K562 (cell line): ENCODE measurements around the gene CNPY4. TPM values are rescaled to one million over a fixed set of nuclear protein-coding genes. Genes with fewer than 3 reads are reported as not detected.

Experiments
- BRD9 ChIP-seq: fragments of 450-650 bp; IDR thresholded peaks from 2 replicates; pipeline ENCODE4 v1.6.1; 2018; ENCODE audit warnings: low read depth; ENCODE audit not compliant: partially characterized antibody
- CHD2 ChIP-seq: IDR thresholded peaks from 2 replicates; pipeline ENCODE4 v1.6.1; 2011; ENCODE audit warnings: low read depth, low read length
- E4F1 ChIP-seq: fragments of 250-450 bp; sonication (Bioruptor Pico); IDR thresholded peaks from 2 replicates; pipeline ENCODE4 v1.5.0; 2021; ENCODE audit warnings: mild to moderate bottlenecking, borderline replicate concordance
- IRF9 ChIP-seq: fragments of 450-650 bp; IDR thresholded peaks from 2 replicates; pipeline ENCODE4 v1.6.1; 2016; ENCODE audit warnings: missing biosample characterization, missing genetic modification characterization
- KDM5B ChIP-seq: fragments of 200-600 bp; sonication (generic); IDR thresholded peaks from 2 replicates; pipeline ENCODE4 v1.6.1; 2012; ENCODE audit warnings: low read depth, mild to moderate bottlenecking, moderate library complexity, low read length, control low read depth, inconsistent platforms; ENCODE audit not compliant: insufficient replicate concordance
- NFATC3 ChIP-seq: fragments of 450-650 bp; IDR thresholded peaks from 2 replicates; pipeline ENCODE4 v1.6.1; 2017; ENCODE audit warnings: mild to moderate bottlenecking
- NFE2L1 ChIP-seq: fragments of 450-650 bp; IDR thresholded peaks from 2 replicates; pipeline ENCODE4 v1.6.1; 2016; ENCODE audit warnings: missing genetic modification characterization, low read depth, mild to moderate bottlenecking, missing compliant biosample characterization, moderate library complexity, borderline replicate concordance
- PCBP1 ChIP-seq: fragments of 200-400 bp; formaldehyde crosslinking; IDR thresholded peaks from 2 replicates; pipeline ENCODE4 v1.6.1; 2018; ENCODE audit warnings: mild to moderate bottlenecking, low read depth, low read length; ENCODE audit not compliant: poor library complexity, severe bottlenecking
- THRAP3 ChIP-seq: fragments of 450-650 bp; IDR thresholded peaks from 2 replicates; pipeline ENCODE4 v1.6.1; 2016; ENCODE audit warnings: mild to moderate bottlenecking, inconsistent platforms, borderline replicate concordance
- ZBED1 ChIP-seq: IDR thresholded peaks from 2 replicates; pipeline ENCODE4 v1.6.1; 2014
- ZEB2 ChIP-seq: fragments of 450-650 bp; IDR thresholded peaks from 2 replicates; pipeline ENCODE4 v1.6.1; 2016
- ZNF140 ChIP-seq: fragments of 250-450 bp; sonication (Bioruptor Pico); IDR thresholded peaks from 2 replicates; pipeline ENCODE4 v1.8.0; 2021; ENCODE audit warnings: moderate library complexity, mild to moderate bottlenecking, inconsistent platforms
- ZNF23 ChIP-seq: fragments of 250-450 bp; sonication (Bioruptor Pico); IDR thresholded peaks from 2 replicates; pipeline ENCODE4 v1.4.0; 2020; ENCODE audit warnings: mild to moderate bottlenecking
- ZNF24 ChIP-seq: fragments of 450-650 bp; IDR thresholded peaks from 2 replicates; pipeline ENCODE4 v1.6.1; 2016
- ZNF384 ChIP-seq: IDR thresholded peaks from 2 replicates; pipeline ENCODE4 v1.6.1; 2012; ENCODE audit warnings: low read depth, low read length, improper control_type of control experiment
- ZNF395 ChIP-seq: fragments of 200-800 bp; sonication (Bioruptor generic); IDR thresholded peaks from 2 replicates; pipeline ENCODE4 v1.6.1; 2017; ENCODE audit warnings: missing genetic modification characterization, missing compliant biosample characterization
- ZNF76 ChIP-seq: fragments of 250-450 bp; sonication (Bioruptor Pico); IDR thresholded peaks from 2 replicates; pipeline ENCODE4 v1.4.0; 2020; ENCODE audit warnings: mild to moderate bottlenecking, moderate library complexity, borderline replicate concordance
- polyA plus RNA-seq, 8 experiments: library from polyadenylated mRNA; depleted of rRNA in 4 of 8; stranded (reverse) in 5 of 8; unstranded in 3 of 8; fragments of >200 nt; fragmentation: Nextera tagmentation in 2 of 8; fragmentation: Illumina TruSeq in 1 of 8; extraction: Ambion mirVana in 2 of 8; extraction: Trizol in 1 of 8; gene quantifications; 2 replicates each; pipeline versions ENCODE4 v1.2.1 to v1.2.3, GENCODE V29; 2011 to 2014; ENCODE audit warnings: inconsistent platforms in 1 of 8, missing spikeins in 1 of 8
- total RNA-seq, 7 experiments: library from RNA; depleted of rRNA in 6 of 7; stranded (reverse); fragments of >200 nt in 6 of 7; fragmentation: Illumina TruSeq in 2 of 7; extraction: Trizol in 2 of 7; gene quantifications; 2 replicates each; pipeline versions ENCODE4 v1.2.1 to v1.2.3, GENCODE V29; 2011 to 2021; ENCODE audit warnings: low replicate concordance in 1 of 7
- TF ChIP-seq, protein P1 (sequence below): fragments of 250-450 bp; sonication (Bioruptor Pico); IDR thresholded peaks from 2 replicates; pipeline ENCODE4 v1.5.0; 2021; ENCODE audit warnings: mild to moderate bottlenecking, moderate library complexity
- TF ChIP-seq, protein P2 (sequence below): fragments of 450-650 bp; IDR thresholded peaks from one replicate; pipeline ENCODE4 v1.6.1; 2018; ENCODE audit warnings: mild to moderate bottlenecking, moderate library complexity; ENCODE audit not compliant: partially characterized antibody

CNPY4 gene
- total and polyA plus RNA-seq, 9 of the 15 experiments (the other 6 are each of a cell fraction or from before 2014, with no cell fraction given): 1.9 to 11.2 (median 7.0) TPM

- TF ChIP-seq CHD2: no peak
- TF ChIP-seq ZNF76 (CRISPR knock-in tag): no peak
- TF ChIP-seq PCBP1: no peak
- TF ChIP-seq, protein P1, sequence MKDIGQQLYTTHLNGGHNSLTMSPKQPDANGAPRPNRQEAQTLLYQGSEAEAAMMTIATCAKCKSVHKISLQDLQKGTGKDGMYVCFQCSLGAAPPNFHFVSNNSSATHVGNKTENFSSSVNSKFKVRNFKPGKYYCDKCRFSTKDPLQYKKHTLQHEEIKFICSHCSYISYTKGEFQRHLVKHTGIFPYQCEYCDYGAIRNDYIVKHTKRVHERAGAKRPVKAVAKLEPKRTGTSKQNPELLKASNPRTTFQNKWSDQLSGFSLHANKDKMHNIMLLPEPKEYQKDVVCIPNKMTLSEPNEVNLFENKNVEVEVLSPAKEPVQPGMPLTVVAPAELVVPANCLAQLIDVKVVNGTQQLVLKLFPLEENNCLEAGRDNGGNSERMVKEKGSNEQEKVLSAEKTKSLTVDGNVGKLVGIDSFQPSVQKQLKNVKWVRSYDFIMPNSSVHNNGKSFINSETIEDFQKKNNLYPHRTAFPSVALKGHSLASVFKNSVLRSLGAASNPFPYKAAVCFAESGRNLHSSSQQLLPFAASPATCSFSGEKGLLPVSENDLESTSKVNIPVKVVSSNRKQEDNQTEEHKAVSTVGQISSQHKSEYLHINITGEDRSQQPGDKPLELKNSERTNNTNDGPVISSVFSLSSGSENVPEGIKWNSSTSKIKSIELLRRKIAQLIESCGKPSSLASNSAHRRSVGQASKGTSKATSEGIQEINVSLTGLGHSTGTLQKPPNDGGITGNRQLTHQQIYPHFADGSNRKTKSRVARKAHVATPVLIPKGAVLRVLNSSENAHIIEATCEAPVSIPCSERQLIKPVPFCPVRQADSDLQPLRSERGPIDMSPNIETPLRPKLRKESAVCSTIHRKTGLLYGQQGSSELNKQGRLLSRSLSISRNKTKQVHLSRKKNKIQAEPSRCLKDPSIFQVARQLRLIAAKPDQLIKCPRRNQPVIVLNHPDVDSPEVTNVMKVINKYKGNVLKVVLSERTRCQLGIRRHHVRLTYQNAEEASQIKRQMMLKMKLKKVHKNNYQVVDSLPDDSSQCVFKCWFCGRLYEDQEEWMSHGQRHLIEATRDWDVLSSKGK (CRISPR knock-in tag): no peak
- no peak for TF ChIP-seq NFE2L1 (tag)
- TF ChIP-seq KDM5B: no peak
- no peak for TF ChIP-seq ZNF23 (CRISPR knock-in tag)
- TF ChIP-seq IRF9 (tag): no peak
- no peak for TF ChIP-seq BRD9
- TF ChIP-seq ZNF384: peak; percentile 70
- TF ChIP-seq E4F1 (CRISPR knock-in tag): no peak
- TF ChIP-seq, protein P2, sequence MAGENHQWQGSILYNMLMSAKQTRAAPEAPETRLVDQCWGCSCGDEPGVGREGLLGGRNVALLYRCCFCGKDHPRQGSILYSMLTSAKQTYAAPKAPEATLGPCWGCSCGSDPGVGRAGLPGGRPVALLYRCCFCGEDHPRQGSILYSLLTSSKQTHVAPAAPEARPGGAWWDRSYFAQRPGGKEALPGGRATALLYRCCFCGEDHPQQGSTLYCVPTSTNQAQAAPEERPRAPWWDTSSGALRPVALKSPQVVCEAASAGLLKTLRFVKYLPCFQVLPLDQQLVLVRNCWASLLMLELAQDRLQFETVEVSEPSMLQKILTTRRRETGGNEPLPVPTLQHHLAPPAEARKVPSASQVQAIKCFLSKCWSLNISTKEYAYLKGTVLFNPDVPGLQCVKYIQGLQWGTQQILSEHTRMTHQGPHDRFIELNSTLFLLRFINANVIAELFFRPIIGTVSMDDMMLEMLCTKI: no peak
- TF ChIP-seq ZNF24: no peak
- no peak for TF ChIP-seq ZEB2
- no peak for TF ChIP-seq ZNF140 (CRISPR knock-in tag)
- TF ChIP-seq NFATC3: no peak
- no peak for TF ChIP-seq ZNF395
- no peak for TF ChIP-seq THRAP3
- TF ChIP-seq ZBED1: no peak
These were observed 717 bp downstream of the CNPY4 start (continued) for GRCh38 chr7:100119970-100120732.
